NK-92 (cell line): ENCODE measurements around the gene TYW1.
"Not testable (repeated sequence)": the region's sequence is repeated elsewhere in the genome, so short reads cannot be mapped to it uniquely, and the experiment has no call there.

ENCODE experiments used
- DNase-seq: peaks from one replicate; lab custom pipeline; 2025; ENCODE audit not compliant: unreplicated experiment; lab: John Stamatoyannopoulos, UW

TYW1 gene

DNA sequence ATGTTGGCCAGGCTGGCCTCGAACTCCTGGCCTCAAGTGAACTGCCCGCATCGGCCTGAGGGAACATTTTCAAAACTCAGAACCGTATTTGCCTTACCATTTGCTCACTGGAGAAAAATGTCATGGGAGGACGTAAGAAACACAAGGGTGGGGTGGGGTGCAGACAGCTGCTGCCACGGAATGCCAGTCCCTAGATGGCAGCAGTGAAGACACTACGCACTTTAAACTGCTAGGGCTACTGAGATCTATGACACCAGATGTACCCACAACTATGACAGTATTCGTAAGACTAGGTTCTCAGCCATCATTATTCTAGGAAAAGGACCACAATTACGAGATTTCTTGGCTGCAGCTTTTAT lies 2.0 kb upstream of the TYW1 start:
- DNase-seq = not testable (repeated sequence)

GRCh38 chr7:66995050-66995776 lies 1.4 kb upstream of the TYW1 start, which contains the start of gene SBDS:
Gene SBDS (minus strand): TSS chr7:66995586. CDS start chr7:66995417, 169 bp downstream.
- DNase-seq = peak; percentile 61

DNA sequence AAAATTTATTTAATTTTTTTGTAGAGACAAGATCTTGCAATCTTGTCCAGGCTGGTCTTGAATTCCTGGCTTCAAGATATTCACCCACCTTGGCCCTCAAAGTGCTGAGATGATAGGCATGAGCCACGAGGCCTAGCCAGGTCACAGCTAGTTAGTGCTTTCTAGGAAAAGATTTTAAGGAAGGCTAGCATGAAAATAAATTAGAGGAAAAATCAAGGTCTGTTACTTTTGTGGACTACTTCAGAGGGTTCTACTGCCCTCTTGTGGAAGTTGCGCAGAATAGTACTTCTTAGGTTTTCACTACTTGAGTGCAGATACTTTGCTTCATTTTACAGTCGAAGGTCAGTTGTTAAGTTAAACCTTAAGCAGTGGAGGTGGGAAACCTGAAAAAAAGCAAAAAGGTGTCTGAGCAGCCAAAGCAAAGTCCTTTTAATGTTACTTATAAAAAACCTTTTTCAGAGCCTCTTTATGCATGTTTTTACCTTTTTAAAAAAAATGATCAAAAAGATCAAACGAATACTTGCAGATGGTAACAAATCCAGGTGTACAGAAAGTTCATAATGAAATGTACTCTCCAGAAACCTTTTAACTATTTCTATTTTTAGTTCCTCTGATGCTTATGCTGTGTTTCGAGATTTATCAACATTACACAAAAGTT lies 4.1 kb downstream of the TYW1 start:
- not testable (repeated sequence) for DNase-seq

DNA sequence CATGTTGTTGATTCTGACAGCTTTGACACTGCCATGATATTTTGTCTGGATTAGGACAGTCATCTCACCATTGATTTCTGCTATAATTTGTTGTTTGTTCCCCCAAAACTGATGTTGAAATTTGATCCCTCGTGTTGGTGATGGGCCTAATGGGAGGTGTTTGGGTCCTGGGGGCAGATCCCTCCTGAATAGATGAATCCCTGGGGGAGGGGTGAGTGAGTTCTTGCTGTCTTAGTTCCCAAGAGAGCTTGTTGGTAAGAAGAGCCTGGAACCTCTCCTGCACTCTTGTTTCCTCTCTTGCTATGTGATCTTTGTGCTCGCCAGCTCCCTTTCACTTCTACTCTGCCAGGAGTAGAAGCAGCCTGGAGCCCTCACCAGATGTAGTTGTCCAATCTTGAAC lies 7.5 kb downstream of the TYW1 start:
- not testable (repeated sequence) for DNase-seq

- no peak for DNase-seq
Observed at GRCh38 chr7:67006965-67007364, 10.3 kb downstream of the TYW1 start.

DNA sequence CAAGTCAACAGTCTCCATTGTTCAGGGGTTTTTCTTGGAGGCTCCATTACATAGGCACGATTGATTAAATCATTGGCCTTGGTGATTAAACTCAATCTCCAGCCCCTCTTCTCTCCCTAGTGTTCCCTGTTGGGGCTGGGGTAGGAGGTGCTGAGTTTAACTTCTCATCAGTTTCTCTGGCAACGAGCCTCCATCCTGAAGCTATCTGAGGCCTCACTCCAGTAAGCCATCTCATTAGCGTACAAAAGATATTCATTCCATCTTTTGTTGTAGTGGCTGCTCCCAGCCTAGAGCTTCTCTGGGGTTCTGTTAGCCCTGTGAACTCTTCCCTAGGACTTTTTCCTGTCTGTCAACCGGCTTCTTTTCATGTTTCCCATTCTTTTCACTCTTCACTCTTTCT lies 11.6 kb downstream of the TYW1 start:
- DNase-seq = no peak

DNA sequence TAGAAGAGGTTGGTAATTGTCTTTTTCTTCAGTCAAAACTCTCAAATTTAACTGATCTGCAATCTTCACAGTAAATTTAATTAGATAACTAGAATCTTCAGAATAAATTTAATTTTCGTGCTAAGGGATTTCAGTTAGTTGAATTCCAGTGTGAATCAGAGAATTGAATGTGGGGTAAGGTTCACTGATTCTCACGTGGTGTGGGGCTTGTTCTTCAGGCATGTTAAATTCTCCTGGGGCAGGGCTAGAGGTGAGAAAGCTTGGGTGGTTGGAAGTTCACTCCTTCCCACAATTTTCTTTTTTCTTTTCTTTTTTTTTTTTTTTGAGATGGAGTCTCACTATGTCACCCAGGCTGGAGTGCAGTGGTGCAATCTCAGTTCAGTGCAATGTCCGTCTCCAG lies 13.0 kb downstream of the TYW1 start:
- DNase-seq = not testable (repeated sequence)

GRCh38 chr7:67014076-67014622 lies 17.5 kb downstream of the TYW1 start:
- not testable (repeated sequence) for DNase-seq

- DNase-seq = not testable (repeated sequence)
Observed at GRCh38 chr7:67017971-67018370, 21.3 kb downstream of the TYW1 start.

DNA sequence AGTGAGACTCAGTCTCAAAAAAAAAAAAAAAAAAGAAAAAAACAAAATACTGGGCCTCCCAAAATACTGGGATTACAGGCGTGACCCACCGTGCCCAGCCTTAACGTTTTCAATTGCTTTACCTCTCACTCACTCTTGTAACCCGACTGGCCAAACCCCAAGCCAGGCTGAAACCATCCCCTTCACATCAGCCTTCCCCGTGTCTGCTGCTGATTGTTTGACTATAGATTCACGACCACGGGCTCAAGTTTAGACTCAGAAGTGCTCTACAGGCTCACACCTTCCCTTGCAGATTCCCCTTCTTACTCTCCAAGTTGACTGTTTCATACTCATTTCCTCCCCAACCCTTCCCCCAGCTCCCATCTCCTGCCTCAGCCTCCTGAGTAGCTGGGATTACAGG lies 22.3 kb downstream of the TYW1 start:
- no peak for DNase-seq

DNA sequence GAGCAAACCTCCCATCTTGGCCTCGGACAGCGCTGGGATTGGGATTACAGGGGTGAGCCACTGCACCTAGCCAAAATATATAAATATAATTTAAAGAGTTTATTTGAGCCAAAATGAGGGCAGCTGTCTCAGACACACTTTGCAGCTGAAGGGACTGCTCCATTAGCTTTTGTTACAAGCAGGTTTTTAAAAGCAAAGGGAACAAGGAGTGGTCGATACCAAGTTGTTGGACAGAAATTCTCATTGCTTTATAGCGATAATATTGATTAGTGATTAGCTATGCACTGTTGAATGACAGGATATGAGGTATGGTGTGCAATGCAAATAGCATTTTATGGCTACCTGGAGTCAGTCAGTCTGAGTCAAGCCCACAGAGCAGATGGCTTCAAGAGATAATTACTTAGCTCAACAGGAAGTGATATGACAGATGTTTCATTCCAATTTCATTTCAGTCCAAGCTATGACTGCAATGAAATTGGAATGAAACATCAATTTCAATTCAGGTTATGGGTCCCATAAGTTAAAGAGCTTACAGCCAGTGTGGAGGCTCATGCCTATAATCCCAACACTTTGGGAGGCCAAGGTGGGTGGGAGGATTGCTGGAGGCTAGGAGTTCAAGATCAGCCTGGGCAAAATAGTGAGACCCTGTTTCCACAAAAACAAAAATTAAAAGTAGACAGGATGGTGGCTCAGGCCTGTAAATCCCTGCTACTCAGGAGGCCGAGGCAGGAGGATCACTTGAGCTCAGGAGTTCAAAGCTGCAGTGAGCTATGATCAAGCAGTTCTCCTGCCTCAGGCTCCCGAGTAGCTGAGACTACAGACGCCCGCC lies 23.1 kb downstream of the TYW1 start:
- DNase-seq = no peak

DNA sequence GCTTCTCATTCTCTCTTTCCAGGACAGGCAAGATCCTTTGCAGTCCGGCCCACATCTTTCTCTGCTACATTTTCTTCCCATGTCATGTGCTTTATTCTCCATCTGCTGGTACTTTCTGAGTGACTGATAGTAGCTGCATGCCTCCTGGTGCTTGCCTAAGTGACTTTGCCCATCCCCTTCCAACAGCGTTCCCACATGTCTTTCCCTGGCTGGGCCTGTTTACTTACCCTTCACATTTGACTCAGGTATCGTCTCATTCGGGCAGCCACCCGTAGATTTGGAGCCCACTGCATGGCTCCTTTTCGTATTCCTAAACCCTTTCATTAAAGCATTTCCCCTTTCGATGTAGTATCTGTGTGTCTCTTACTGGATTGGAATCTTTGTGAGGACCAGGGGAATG lies 24.6 kb downstream of the TYW1 start:
- no peak for DNase-seq

DNA sequence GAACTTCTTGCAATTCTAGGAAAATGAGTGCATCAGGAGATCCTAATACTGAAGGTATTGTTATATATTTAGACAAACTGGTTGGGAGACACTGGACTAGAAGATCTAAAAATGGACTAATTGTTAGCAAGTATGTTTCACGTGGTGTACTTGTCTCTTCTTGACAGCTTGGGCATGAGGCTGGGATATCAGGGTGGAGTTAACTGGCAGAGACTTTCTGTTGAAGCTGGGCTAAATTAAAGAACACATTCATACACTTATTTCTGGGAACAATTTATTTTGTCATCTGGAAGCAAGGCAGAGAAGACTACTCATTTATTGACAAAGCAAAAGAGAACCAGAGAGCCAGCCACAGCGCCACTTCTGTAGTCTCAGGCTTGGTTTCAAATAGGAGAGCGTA lies 25.9 kb downstream of the TYW1 start:
- no peak for DNase-seq

- DNase-seq = not testable (repeated sequence)
Observed at GRCh38 chr7:67025459-67025858, 28.8 kb downstream of the TYW1 start.

DNA sequence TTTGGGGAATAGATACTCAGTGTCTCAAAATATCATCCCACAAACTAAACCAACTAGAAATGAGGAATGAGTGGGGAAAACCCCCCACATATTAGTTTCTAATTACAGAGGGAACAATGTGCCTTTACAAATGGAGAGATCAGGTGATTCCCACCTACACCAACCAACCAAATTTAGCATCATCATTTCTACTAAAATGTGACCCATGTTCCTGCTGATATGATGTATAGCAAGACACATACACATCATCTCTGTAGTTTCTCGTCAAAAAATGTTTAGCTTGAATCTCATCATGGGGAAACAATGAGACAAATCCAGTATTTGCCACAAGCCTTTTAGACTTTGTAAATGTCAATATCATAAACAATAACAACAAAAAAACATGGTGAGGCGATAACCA lies 35.1 kb downstream of the TYW1 start:
- not testable (repeated sequence) for DNase-seq

- no peak for DNase-seq
Observed at GRCh38 chr7:67033251-67033650, 36.6 kb downstream of the TYW1 start.

DNA sequence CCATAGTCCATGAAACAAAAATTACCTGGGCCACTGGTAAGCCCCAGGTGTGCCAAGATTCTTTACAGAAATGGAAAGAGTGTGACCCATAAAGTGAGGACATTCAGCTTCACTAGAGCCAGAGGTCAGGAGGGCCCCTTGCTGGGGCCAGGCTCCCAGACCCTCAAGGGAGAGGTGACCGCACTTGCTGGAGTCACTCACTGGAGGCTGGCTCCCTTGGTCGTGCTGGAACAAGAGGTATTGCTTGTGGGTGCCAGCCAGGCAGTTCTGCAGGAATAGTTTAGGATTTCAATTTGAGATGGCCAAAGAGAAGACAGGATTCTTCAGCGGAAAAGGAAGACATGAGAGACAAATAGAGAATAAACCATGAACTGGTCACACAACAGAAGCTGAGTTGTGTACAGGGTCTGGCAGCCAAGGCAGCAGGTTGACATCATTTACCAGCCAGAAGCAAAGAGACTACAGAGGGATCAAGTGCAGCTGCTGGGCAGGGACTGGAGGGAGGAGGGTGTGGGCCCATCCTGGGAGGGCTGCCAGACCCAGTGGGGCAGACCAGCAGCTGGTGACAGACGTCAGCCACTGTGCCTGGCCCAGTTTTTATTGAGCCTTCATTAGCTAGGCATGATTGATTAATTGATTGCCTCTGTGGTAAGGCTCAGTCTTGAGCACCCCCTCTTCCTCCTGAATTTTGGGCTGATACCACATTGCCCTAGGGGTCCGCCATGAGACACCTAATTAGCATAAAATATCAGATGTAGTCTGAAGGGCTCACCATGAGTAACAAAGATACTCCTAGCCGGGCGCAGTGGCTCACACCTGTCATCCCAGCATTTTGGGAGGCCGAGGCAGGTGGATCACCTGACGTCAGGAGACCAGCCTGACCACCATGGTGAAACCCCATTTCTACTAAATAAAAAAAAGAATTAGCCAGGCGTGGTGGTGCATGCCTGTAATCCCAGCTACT lies 40.1 kb downstream of the TYW1 start:
- DNase-seq = not testable (repeated sequence)

DNA sequence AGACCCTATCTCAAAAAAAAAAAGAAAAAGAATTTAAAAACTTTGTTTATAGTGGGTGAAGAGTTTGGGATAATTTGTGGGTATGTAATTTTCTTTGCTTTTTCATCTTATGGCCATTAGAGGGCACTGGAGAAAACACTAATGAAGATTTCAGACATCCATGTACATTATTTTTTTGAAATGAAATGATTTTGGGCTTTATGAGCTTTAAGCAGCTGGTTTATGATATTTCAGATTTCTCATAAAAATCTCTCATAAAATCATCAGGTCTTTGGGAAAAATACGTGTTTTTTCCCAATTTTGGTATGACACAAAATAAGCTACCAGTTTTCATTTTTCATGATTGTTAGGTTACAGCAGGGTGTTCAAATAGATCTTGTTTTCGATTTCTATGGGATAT lies 44.2 kb downstream of the TYW1 start:
- DNase-seq = not testable (repeated sequence)

- DNase-seq = not testable (repeated sequence)
Observed at GRCh38 chr7:67042781-67043558, 46.3 kb downstream of the TYW1 start.

GRCh38 chr7:67043559-67043930 lies 46.9 kb downstream of the TYW1 start:
- not testable (repeated sequence) for DNase-seq
